Caco-2 (cell line): ENCODE measurements around the gene PBX2. TPM values are rescaled to one million over a fixed set of nuclear protein-coding genes. Genes with fewer than 3 reads are reported as not detected.

ENCODE experiments used
- BruUV-seq: library from RNA; stranded (reverse); fragments of 400-500 nt; replicated peaks from 2 replicates; lab custom pipeline; 2021; lab: Mats Ljungman, UMichigan
- CTCF ChIA-PET: fragments of 300-600 bp; sonication (Branson Sonifier 250); formaldehyde crosslinking; loops from one replicate; lab custom pipeline; 2022; ENCODE audit warnings: antibody characterized with exemption; lab: Charles Lee
- POLR2A ChIA-PET: fragments of 300-600 bp; sonication (Branson Sonifier 250); formaldehyde crosslinking; loops from one replicate; lab custom pipeline; 2022; ENCODE audit warnings: antibody characterized with exemption; lab: Charles Lee
- DNase-seq, 2 experiments: peaks; one replicate each; pipeline versions ENCODE4 v3.0.0 to v3.0.0-alpha.2; 2020 to 2022
- H3K27me3 ChIP-seq: replicated peaks from 2 replicates; pipeline ENCODE4 v1.6.0; 2011; ENCODE audit warnings: low read length; ENCODE audit not compliant: control insufficient read depth, insufficient read depth
- H3K36me3 ChIP-seq: 2 replicates; pipeline ENCODE4 v1.5.1; 2011; ENCODE audit warnings: low read length; ENCODE audit not compliant: control insufficient read depth, insufficient read depth
- H3K4me1 ChIP-seq: fragments of 250-450 bp; sonication (Bioruptor Pico); 2 replicates; pipeline ENCODE4 v1.5.1; 2020; ENCODE audit warnings: mild to moderate bottlenecking
- H3K4me3 ChIP-seq: 2 replicates; pipeline ENCODE4 v1.5.1; 2011; ENCODE audit warnings: low read depth, mild to moderate bottlenecking, control low read depth, low read length
- H3K9me3 ChIP-seq: fragments of 250-450 bp; sonication (Bioruptor Pico); 2 replicates; pipeline ENCODE4 v1.5.1; 2020; ENCODE audit warnings: mild to moderate bottlenecking, moderate library complexity
- H3K27ac Mint-ChIP-seq: one replicate; pipeline ENCODE4 v1.8.0; 2022; ENCODE audit warnings: mixed read lengths; ENCODE audit not compliant: unreplicated experiment
- H3K27me3 Mint-ChIP-seq: one replicate; pipeline ENCODE4 v1.8.0; 2022; ENCODE audit warnings: mixed read lengths; ENCODE audit not compliant: insufficient read depth, unreplicated experiment
- H3K36me3 Mint-ChIP-seq: one replicate; pipeline ENCODE4 v1.8.0; 2022; ENCODE audit warnings: mild to moderate bottlenecking, mixed read lengths; ENCODE audit not compliant: insufficient read depth, unreplicated experiment
- H3K4me1 Mint-ChIP-seq: one replicate; pipeline ENCODE4 v1.8.0; 2022; ENCODE audit warnings: low read depth, mixed read lengths; ENCODE audit not compliant: unreplicated experiment
- H3K4me3 Mint-ChIP-seq: one replicate; pipeline ENCODE4 v1.8.0; 2022; ENCODE audit warnings: mild to moderate bottlenecking, moderate library complexity, mixed read lengths; ENCODE audit not compliant: unreplicated experiment
- H3K9me3 Mint-ChIP-seq: one replicate; pipeline ENCODE4 v1.8.0; 2022; ENCODE audit warnings: mixed read lengths; ENCODE audit not compliant: unreplicated experiment
- intact Hi-C: fragments of 100-400 bp; cut with micrococcal nuclease; formaldehyde crosslinking; loops from one replicate; pipeline ENCODE4 v1.10.0; 2022; ENCODE audit not compliant: unreplicated experiment
- total RNA-seq: library from RNA; stranded (reverse); gene quantifications from 2 replicates; pipeline ENCODE4 v1.2.3, GENCODE V29; 2022
- TF ChIP-seq, protein P1 (sequence below), 2 experiments: fragments of 200-600 bp in 1 of 2; IDR thresholded peaks; 1 replicate in 1 of 2; 2 replicates in 1 of 2; pipeline versions ENCODE4 v1.5.1 to v1.8.0; 2011 to 2022; ENCODE audit warnings: antibody characterized with exemption in 1 of 2, control low read depth in 1 of 2, inconsistent platforms in 1 of 2, low read depth in 1 of 2, low read length in 1 of 2, mild to moderate bottlenecking in 1 of 2, moderate library complexity in 1 of 2; ENCODE audit not compliant: insufficient read depth in 1 of 2, severe bottlenecking in 1 of 2, unreplicated experiment in 1 of 2

Gene PBX2
- total RNA-seq, 1 experiment from 2014 or later = 96.3 TPM

GRCh38 chr6:32222333-32223230, 32.6 kb upstream of the PBX2 start:
- no TSS peak for BruUV-seq

GRCh38 chr6:32220021-32220420, 30.0 kb upstream of the PBX2 start:
- BruUV-seq = no TSS peak
- DNase-seq = no peak
- POLR2A ChIA-PET = no interaction called here
- H3K9me3 ChIP-seq = no peaks in the 10 kb centered on the region
- H3K4me3 ChIP-seq = no peak overlapping the region
- no peak overlapping the region for H3K4me3 Mint-ChIP-seq
- no peaks in the 10 kb centered on the region for H3K4me1 Mint-ChIP-seq
- no peak overlapping the region for H3K27ac Mint-ChIP-seq
- H3K27me3 Mint-ChIP-seq = peaks cover 2% of the 10 kb centered on the region
- no peaks in the 10 kb centered on the region for H3K4me1 ChIP-seq
- intact Hi-C loops = no loop called here
- no peaks in the 10 kb centered on the region for H3K36me3 ChIP-seq
- TF ChIP-seq, protein P1, sequence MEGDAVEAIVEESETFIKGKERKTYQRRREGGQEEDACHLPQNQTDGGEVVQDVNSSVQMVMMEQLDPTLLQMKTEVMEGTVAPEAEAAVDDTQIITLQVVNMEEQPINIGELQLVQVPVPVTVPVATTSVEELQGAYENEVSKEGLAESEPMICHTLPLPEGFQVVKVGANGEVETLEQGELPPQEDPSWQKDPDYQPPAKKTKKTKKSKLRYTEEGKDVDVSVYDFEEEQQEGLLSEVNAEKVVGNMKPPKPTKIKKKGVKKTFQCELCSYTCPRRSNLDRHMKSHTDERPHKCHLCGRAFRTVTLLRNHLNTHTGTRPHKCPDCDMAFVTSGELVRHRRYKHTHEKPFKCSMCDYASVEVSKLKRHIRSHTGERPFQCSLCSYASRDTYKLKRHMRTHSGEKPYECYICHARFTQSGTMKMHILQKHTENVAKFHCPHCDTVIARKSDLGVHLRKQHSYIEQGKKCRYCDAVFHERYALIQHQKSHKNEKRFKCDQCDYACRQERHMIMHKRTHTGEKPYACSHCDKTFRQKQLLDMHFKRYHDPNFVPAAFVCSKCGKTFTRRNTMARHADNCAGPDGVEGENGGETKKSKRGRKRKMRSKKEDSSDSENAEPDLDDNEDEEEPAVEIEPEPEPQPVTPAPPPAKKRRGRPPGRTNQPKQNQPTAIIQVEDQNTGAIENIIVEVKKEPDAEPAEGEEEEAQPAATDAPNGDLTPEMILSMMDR (IDR thresholded peaks at IDR 0.05; ENCODE audit: insufficient read depth in 1 of 2, low read depth in 1 of 2, low read length in 1 of 2, severe bottlenecking in 1 of 2, unreplicated experiment in 1 of 2) = no peak
- CTCF ChIA-PET = no interaction called here
- H3K27me3 ChIP-seq = no peaks in the 10 kb centered on the region; the same call in 1 of the 2 replicates
- no peaks in the 10 kb centered on the region for H3K36me3 Mint-ChIP-seq
- no peaks in the 10 kb centered on the region for H3K9me3 Mint-ChIP-seq

More at GRCh38 chr6:32222333-32223230, 32.6 kb upstream of the PBX2 start:
- H3K36me3 ChIP-seq = no peaks in the 10 kb centered on the region
- Mint-ChIP-seq H3K27ac (no peak overlapping the region), H3K27me3 (peaks cover under 1% of the 10 kb centered on the region), H3K9me3 (no peaks in the 10 kb centered on the region), H3K4me3 (no peak overlapping the region), H3K36me3 (no peaks in the 10 kb centered on the region), H3K4me1 (no peaks in the 10 kb centered on the region)
- TF ChIP-seq, protein P1 (IDR thresholded peaks at IDR 0.05; ENCODE audit: insufficient read depth in 1 of 2, low read depth in 1 of 2, low read length in 1 of 2, severe bottlenecking in 1 of 2, unreplicated experiment in 1 of 2) = no peak
- no peaks in the 10 kb centered on the region for H3K9me3 ChIP-seq
- H3K4me1 ChIP-seq = no peaks in the 10 kb centered on the region
- POLR2A ChIA-PET = no interaction called here
- DNase-seq = no peak
- H3K4me3 ChIP-seq = no peak overlapping the region
- CTCF ChIA-PET = no interaction called here
- intact Hi-C loops = no loop called here
- no peaks in the 10 kb centered on the region for H3K27me3 ChIP-seq

GRCh38 chr6:32218167-32218566, 28.2 kb upstream of the PBX2 start:
- no TSS peak for BruUV-seq
- H3K4me1 ChIP-seq = no peaks in the 10 kb centered on the region
- POLR2A ChIA-PET = no interaction called here
- H3K36me3 ChIP-seq = no peaks in the 10 kb centered on the region
- peaks cover 2% of the 10 kb centered on the region for H3K27me3 Mint-ChIP-seq
- TF ChIP-seq, protein P1 (IDR thresholded peaks at IDR 0.05; ENCODE audit: insufficient read depth in 1 of 2, low read depth in 1 of 2, low read length in 1 of 2, severe bottlenecking in 1 of 2, unreplicated experiment in 1 of 2) = no peak
- no peaks in the 10 kb centered on the region for H3K9me3 Mint-ChIP-seq
- intact Hi-C loops = no loop called here
- H3K27me3 ChIP-seq = no peaks in the 10 kb centered on the region; the same call in 1 of the 2 replicates
- no peak overlapping the region for H3K4me3 Mint-ChIP-seq
- H3K36me3 Mint-ChIP-seq = no peaks in the 10 kb centered on the region
- CTCF ChIA-PET = no interaction called here
- no peak overlapping the region for H3K4me3 ChIP-seq
- no peaks in the 10 kb centered on the region for H3K4me1 Mint-ChIP-seq
- no peak overlapping the region for H3K27ac Mint-ChIP-seq
- H3K9me3 ChIP-seq = no peaks in the 10 kb centered on the region
- DNase-seq = no peak
